T-helper 1 cell treated with Interleukin-12 subunit alpha and Interleukin-12 subunit beta and Interleukin-4 antibody, amounts not matched to agents 30 ng/mL and 1 ng/mL, for 36 hours (primary cell): ENCODE data around the gene RPS3. TPM values are rescaled to one million over a fixed set of nuclear protein-coding genes. Genes with fewer than 3 reads are reported as not detected.

ENCODE experiments used
- intact Hi-C: fragments of 100-400 bp; cut with micrococcal nuclease; formaldehyde crosslinking; loops from one replicate; pipeline ENCODE4 v1.15.1; 2024
- total RNA-seq: library from RNA; stranded (reverse); gene quantifications from 2 replicates; pipeline ENCODE4 v1.2.3, GENCODE V29; 2022

Gene RPS3
- total RNA-seq, 1 donor from 2014 or later = 2,564 TPM

- intact Hi-C loops = no loop called here
These were observed 33.6 kb downstream of the RPS3 start, which contains the start of gene KLHL35 for GRCh38 chr11:75432911-75433321. KLHL35 (minus strand) TSS chr11:75433203; CDS start chr11:75430629, 2,574 bp downstream.

- intact Hi-C loops = no loop called here
These were observed 34.1 kb downstream of the RPS3 start for GRCh38 chr11:75433443-75433842.

- intact Hi-C loops = no loop called here
These were observed 34.7 kb downstream of the RPS3 start for GRCh38 chr11:75434051-75434450.

- intact Hi-C loops = no loop called here
These were observed 35.7 kb downstream of the RPS3 start for GRCh38 chr11:75434886-75435570.

GRCh38 chr11:75435571-75435925 is 36.2 kb downstream of the RPS3 start:
- intact Hi-C loops = no loop called here

GRCh38 chr11:75436806-75437205 is 37.5 kb downstream of the RPS3 start:
- intact Hi-C loops = no loop called here

- intact Hi-C loops = no loop called here
These were observed 38.8 kb downstream of the RPS3 start for GRCh38 chr11:75437966-75438659.

GRCh38 chr11:75439026-75439425 is 39.7 kb downstream of the RPS3 start:
- intact Hi-C loops = no loop called here

GRCh38 chr11:75439495-75440120 is 40.3 kb downstream of the RPS3 start:
- intact Hi-C loops = no loop called here

- intact Hi-C loops = no loop called here
These were observed 41.9 kb downstream of the RPS3 start for GRCh38 chr11:75440960-75441803.

GRCh38 chr11:75441804-75442132 is 42.5 kb downstream of the RPS3 start:
- intact Hi-C loops = no loop called here

- intact Hi-C loops = no loop called here
These were observed 43.0 kb downstream of the RPS3 start for GRCh38 chr11:75442161-75442885.

GRCh38 chr11:75443043-75443442 is 43.7 kb downstream of the RPS3 start:
- intact Hi-C loops = no loop called here

- intact Hi-C loops = loop anchor here (1.0 to 5.0 kb wide), 4 partner anchors 38 to 422 kb away; no protein-coding TSS in a partner anchor
These were observed 46.1 kb downstream of the RPS3 start for GRCh38 chr11:75445315-75445953.

GRCh38 chr11:75447415-75447814 is 48.1 kb downstream of the RPS3 start:
- intact Hi-C loops = loop anchor here (2.0 to 5.0 kb wide), 2 partner anchors 40 to 129 kb away; no protein-coding TSS in a partner anchor

- intact Hi-C loops = loop anchor here (5.0 kb wide), 1 partner anchor 42 kb away; no protein-coding TSS in a partner anchor
These were observed 50.0 kb downstream of the RPS3 start for GRCh38 chr11:75449271-75449670.

GRCh38 chr11:75449776-75450175 is 50.5 kb downstream of the RPS3 start:
- intact Hi-C loops = loop anchor here (5.0 kb wide), 1 partner anchor 42 kb away; no protein-coding TSS in a partner anchor

- intact Hi-C loops = no loop called here
These were observed 50.9 kb downstream of the RPS3 start for GRCh38 chr11:75450236-75450635.

- intact Hi-C loops = no loop called here
These were observed 51.8 kb downstream of the RPS3 start for GRCh38 chr11:75450826-75451821.
